ENCODE data around the gene FBXL17.

Gene FBXL17

GRCh38 chr5:107820429-107820828 lies 561.5 kb downstream of the FBXL17 start:
- no peak for DNase-seq (ENCODE audit: low read depth)
- no peak for TF ChIP-seq CTCF (IDR thresholded peaks at IDR 0.05; ENCODE audit: low read depth, low read length, missing control alignments)

GRCh38 chr5:107817951-107818350 lies 563.9 kb downstream of the FBXL17 start:
- no peak for DNase-seq (ENCODE audit: low read depth)
- no peak overlapping the region for H3K4me3 ChIP-seq (ENCODE audit: low read depth, low read length)
- no peak for TF ChIP-seq CTCF (IDR thresholded peaks at IDR 0.05; ENCODE audit: low read depth, low read length, missing control alignments)

More at GRCh38 chr5:107820429-107820828, 561.5 kb downstream of the FBXL17 start:
- H3K4me3 ChIP-seq (ENCODE audit: low read depth, low read length): no peak overlapping the region

GRCh38 chr5:107817436-107817835 lies 564.5 kb downstream of the FBXL17 start:
- no peak for DNase-seq (ENCODE audit: low read depth)
- no peak for TF ChIP-seq CTCF (IDR thresholded peaks at IDR 0.05; ENCODE audit: low read depth, low read length, missing control alignments)
- H3K4me3 ChIP-seq (ENCODE audit: low read depth, low read length): no peak overlapping the region

- no peak overlapping the region for H3K4me3 ChIP-seq (ENCODE audit: low read depth, low read length)
- DNase-seq (ENCODE audit: low read depth): no peak
- TF ChIP-seq CTCF (IDR thresholded peaks at IDR 0.05; ENCODE audit: low read depth, low read length, missing control alignments): no peak
These were observed 566.8 kb downstream of the FBXL17 start for GRCh38 chr5:107815109-107815508.

- TF ChIP-seq CTCF (IDR thresholded peaks at IDR 0.05; ENCODE audit: low read depth, low read length, missing control alignments): no peak
- no peak overlapping the region for H3K4me3 ChIP-seq (ENCODE audit: low read depth, low read length)
- DNase-seq (ENCODE audit: low read depth): no peak
These were observed 567.6 kb downstream of the FBXL17 start for GRCh38 chr5:107814183-107814827.

GRCh38 chr5:107813559-107813958 lies 568.3 kb downstream of the FBXL17 start:
- TF ChIP-seq CTCF (IDR thresholded peaks at IDR 0.05; ENCODE audit: low read depth, low read length, missing control alignments): no peak
- DNase-seq (ENCODE audit: low read depth): peak; percentile 63
- no peak overlapping the region for H3K4me3 ChIP-seq (ENCODE audit: low read depth, low read length)

- H3K4me3 ChIP-seq (ENCODE audit: low read depth, low read length): no peak overlapping the region
- TF ChIP-seq CTCF (IDR thresholded peaks at IDR 0.05; ENCODE audit: low read depth, low read length, missing control alignments): no peak
- DNase-seq (ENCODE audit: low read depth): peak; percentile 67
These were observed 569.2 kb downstream of the FBXL17 start for GRCh38 chr5:107812570-107813141.

All from GM12864 (cell line).